ENCODE data around the gene TMEM127. TPM values are rescaled to one million over a fixed set of nuclear protein-coding genes. Genes with fewer than 3 reads are reported as not detected.
"Not testable (repeated sequence)": the region's sequence is repeated elsewhere in the genome, so short reads cannot be mapped to it uniquely, and the experiment has no call there.

Gene TMEM127
- total RNA-seq, 1 experiment from 2014 or later = 21.4 TPM

- DNase-seq (ENCODE audit: extremely low read depth, low read depth) = no peak
These were observed 22.0 kb downstream of the TMEM127 start for GRCh38 chr2:96243843-96244242.

- no peak for DNase-seq (ENCODE audit: extremely low read depth, low read depth)
These were observed 23.7 kb downstream of the TMEM127 start for GRCh38 chr2:96241900-96242611.

- DNase-seq (ENCODE audit: extremely low read depth, low read depth) = no peak
These were observed 24.6 kb downstream of the TMEM127 start for GRCh38 chr2:96241227-96241626.

- DNase-seq (ENCODE audit: extremely low read depth, low read depth) = no peak
These were observed 25.3 kb downstream of the TMEM127 start for GRCh38 chr2:96240341-96241038.

GRCh38 chr2:96239745-96240264 lies 26.0 kb downstream of the TMEM127 start:
- DNase-seq (ENCODE audit: extremely low read depth, low read depth) = no peak

GRCh38 chr2:96239091-96239490 lies 26.7 kb downstream of the TMEM127 start:
- no peak for DNase-seq (ENCODE audit: extremely low read depth, low read depth)

GRCh38 chr2:96238266-96238665 lies 27.5 kb downstream of the TMEM127 start:
- no peak for DNase-seq (ENCODE audit: extremely low read depth, low read depth)

- no peak for DNase-seq (ENCODE audit: extremely low read depth, low read depth)
These were observed 28.9 kb downstream of the TMEM127 start for GRCh38 chr2:96236882-96237281.

GRCh38 chr2:96233880-96234316 lies 31.9 kb downstream of the TMEM127 start:
- no peak for DNase-seq (ENCODE audit: extremely low read depth, low read depth)

- no peak for DNase-seq (ENCODE audit: extremely low read depth, low read depth)
These were observed 32.4 kb downstream of the TMEM127 start for GRCh38 chr2:96233436-96233835.

GRCh38 chr2:96231316-96231715 lies 34.5 kb downstream of the TMEM127 start:
- no peak for DNase-seq (ENCODE audit: extremely low read depth, low read depth)

GRCh38 chr2:96225016-96225533 lies 40.7 kb downstream of the TMEM127 start:
- DNase-seq (ENCODE audit: extremely low read depth, low read depth) = no peak

GRCh38 chr2:96221106-96221505 lies 44.7 kb downstream of the TMEM127 start:
- DNase-seq (ENCODE audit: extremely low read depth, low read depth) = not testable (repeated sequence)

- DNase-seq (ENCODE audit: extremely low read depth, low read depth) = not testable (repeated sequence)
These were observed 45.8 kb downstream of the TMEM127 start for GRCh38 chr2:96219959-96220358.

- DNase-seq (ENCODE audit: extremely low read depth, low read depth) = no peak
These were observed 47.2 kb downstream of the TMEM127 start for GRCh38 chr2:96218508-96219131.

- DNase-seq (ENCODE audit: extremely low read depth, low read depth) = no peak
These were observed 51.2 kb downstream of the TMEM127 start for GRCh38 chr2:96214554-96214953.

- DNase-seq (ENCODE audit: extremely low read depth, low read depth) = no peak
These were observed 52.4 kb downstream of the TMEM127 start for GRCh38 chr2:96213379-96213778.

GRCh38 chr2:96212339-96212738 lies 53.5 kb downstream of the TMEM127 start:
- DNase-seq (ENCODE audit: extremely low read depth, low read depth) = no peak

GRCh38 chr2:96209729-96210085 lies 56.1 kb downstream of the TMEM127 start:
- DNase-seq (ENCODE audit: extremely low read depth, low read depth) = no peak

GRCh38 chr2:96209011-96209728 lies 56.6 kb downstream of the TMEM127 start:
- DNase-seq (ENCODE audit: extremely low read depth, low read depth) = no peak
